ENCODE measurements around the gene PROKR2.

The PROKR2 gene

DNA sequence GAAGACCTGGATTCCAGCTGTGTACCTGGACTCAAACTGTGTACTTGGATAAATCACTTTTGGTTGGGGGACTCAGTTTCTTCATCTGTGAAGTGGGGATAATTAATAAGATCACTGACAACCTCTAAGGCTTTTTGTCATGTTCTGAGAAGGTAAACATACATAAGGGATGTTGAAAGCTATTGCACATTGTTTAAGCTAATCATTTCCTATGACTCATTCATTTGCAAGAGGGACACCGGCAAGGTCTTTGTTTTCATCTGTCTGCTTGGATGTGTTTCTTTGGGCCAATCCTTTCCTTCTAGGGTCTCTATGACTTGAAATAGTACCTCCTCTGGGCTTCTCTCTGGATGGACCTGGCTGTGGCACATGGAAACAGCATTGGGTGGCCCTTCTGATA, 6.8 kb downstream of the PROKR2 start:
- in situ Hi-C loops (cut with HindIII; ENCODE audit: low pct_ligation_motif_present, low sequenced_read_pairs): no loop called here
- Histone ChIP-seq H3K36me3 (replicated peaks) (no peaks in the 10 kb centered on the region), H3K4me3 (ENCODE audit: low read depth, low read length) (no peak overlapping the region), H3K27me3 (replicated peaks) (peaks cover 2% of the 10 kb centered on the region), H3K27ac (no peak overlapping the region)
- TF ChIP-seq, protein P1, sequence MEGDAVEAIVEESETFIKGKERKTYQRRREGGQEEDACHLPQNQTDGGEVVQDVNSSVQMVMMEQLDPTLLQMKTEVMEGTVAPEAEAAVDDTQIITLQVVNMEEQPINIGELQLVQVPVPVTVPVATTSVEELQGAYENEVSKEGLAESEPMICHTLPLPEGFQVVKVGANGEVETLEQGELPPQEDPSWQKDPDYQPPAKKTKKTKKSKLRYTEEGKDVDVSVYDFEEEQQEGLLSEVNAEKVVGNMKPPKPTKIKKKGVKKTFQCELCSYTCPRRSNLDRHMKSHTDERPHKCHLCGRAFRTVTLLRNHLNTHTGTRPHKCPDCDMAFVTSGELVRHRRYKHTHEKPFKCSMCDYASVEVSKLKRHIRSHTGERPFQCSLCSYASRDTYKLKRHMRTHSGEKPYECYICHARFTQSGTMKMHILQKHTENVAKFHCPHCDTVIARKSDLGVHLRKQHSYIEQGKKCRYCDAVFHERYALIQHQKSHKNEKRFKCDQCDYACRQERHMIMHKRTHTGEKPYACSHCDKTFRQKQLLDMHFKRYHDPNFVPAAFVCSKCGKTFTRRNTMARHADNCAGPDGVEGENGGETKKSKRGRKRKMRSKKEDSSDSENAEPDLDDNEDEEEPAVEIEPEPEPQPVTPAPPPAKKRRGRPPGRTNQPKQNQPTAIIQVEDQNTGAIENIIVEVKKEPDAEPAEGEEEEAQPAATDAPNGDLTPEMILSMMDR (IDR thresholded peaks at IDR 0.05; ENCODE audit: low read depth, low read length, missing control alignments): no peak
- no peak for DNase-seq

DNA sequence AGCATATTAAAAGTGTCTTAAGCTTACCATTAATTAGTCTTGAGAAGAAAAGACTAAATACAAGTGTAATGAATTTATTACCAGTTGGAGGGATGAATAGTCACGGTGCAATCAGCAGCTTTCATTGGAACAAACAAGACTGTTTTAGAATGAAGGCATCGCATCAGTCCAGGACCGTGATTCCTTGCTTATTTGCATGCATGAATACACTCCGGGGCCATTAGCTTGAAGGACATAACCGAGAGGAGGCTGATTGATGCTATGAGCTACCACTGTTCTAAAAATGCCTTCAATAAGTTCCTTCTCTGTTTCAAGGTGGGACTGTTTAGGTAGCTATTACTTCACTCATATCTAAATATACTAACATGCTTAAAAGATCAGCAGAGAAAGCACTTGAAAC, 17.9 kb downstream of the PROKR2 start:
- Histone ChIP-seq H3K36me3 (replicated peaks) (no peaks in the 10 kb centered on the region), H3K4me3 (ENCODE audit: low read depth, low read length) (no peak overlapping the region), H3K27ac (no peak overlapping the region), H3K27me3 (replicated peaks) (no peaks in the 10 kb centered on the region)
- TF ChIP-seq, protein P1 (IDR thresholded peaks at IDR 0.05; ENCODE audit: low read depth, low read length, missing control alignments): no peak
- DNase-seq: no peak
- in situ Hi-C loops (cut with HindIII; ENCODE audit: low pct_ligation_motif_present, low sequenced_read_pairs): no loop called here

DNA sequence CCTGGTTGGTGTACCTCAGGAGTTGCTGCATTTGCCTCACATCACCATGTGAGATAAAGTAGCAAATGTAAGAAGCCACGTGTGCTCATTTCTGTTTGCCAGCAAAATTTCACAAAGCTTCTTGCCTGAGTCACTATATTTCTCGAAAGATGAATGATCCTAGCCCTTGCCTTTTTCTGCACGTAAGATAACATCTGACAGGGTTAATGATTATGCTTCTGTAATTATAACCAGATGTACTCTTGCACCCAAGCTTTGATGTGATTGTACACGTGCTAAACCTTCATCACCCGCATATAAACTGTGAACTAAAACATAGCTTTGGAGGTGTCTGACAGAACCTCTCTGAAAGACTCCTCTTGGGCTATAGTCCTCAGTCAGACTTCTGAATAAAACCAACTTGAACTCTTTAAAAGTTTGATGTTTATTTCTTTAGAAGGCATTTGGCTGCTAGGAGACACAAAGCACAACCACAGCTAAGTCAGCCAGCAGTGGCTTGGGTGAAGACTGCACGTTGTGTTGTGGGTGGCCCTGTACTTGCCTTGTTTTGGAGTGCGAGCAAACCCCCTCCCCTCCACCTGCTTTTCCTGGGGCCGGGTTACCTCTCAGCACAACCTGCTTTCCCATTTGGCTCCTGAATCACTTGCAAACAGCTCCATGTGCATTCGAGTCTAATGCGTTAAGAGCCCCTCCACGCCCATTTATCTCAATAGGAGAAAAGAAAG, 19.3 kb downstream of the PROKR2 start:
- in situ Hi-C loops (cut with HindIII; ENCODE audit: low pct_ligation_motif_present, low sequenced_read_pairs): no loop called here
- Histone ChIP-seq H3K36me3 (replicated peaks) (no peaks in the 10 kb centered on the region), H3K4me3 (ENCODE audit: low read depth, low read length) (no peak overlapping the region), H3K27ac (no peak overlapping the region), H3K27me3 (replicated peaks) (no peaks in the 10 kb centered on the region)
- no peak for DNase-seq
- TF ChIP-seq, protein P1 (IDR thresholded peaks at IDR 0.05; ENCODE audit: low read depth, low read length, missing control alignments): no peak

DNA sequence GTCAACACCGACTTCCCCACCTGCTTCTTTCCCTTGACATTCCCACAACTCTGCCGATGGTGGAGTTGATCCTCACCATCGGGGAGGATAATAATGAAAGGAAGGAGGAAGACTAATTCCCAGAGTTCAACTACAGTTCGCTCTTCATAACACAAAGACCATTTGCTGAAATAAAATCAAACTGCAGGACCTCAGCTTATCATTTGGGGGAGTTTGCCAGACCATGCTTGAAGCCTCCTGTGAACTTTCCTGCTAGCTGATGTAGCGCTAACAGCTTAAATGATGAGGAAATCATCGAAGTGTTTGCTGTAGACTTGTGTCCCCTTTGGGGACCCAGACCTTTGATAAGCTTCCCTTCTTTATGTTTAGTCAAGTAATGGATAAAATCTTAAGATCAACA, 26.2 kb downstream of the PROKR2 start:
- no peak for DNase-seq
- Histone ChIP-seq H3K36me3 (replicated peaks) (no peaks in the 10 kb centered on the region), H3K4me3 (ENCODE audit: low read depth, low read length) (no peak overlapping the region), H3K27me3 (replicated peaks) (no peaks in the 10 kb centered on the region), H3K27ac (no peak overlapping the region)
- TF ChIP-seq, protein P1 (IDR thresholded peaks at IDR 0.05; ENCODE audit: low read depth, low read length, missing control alignments): no peak
- in situ Hi-C loops (cut with HindIII; ENCODE audit: low pct_ligation_motif_present, low sequenced_read_pairs): no loop called here

DNA sequence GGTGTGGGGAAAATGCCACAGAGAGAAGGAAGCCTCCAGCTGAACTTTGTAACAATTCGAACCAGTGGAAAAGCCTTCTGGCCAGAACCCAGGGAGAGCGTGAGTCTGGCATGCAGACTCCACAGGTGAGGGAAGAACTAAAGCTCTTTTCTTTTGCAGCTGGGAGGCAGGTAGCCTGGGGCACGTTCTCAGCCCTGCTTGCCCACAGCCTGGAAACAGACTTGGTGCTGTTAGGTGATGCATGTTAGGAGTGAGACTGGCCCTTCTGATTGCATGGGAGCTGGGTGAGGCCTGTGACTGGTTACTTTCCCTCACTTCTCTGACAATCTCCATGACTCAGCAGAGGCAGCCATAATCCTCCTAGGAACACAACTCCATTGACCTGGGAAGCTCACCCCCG, 34.2 kb downstream of the PROKR2 start:
- no peak overlapping the region for H3K27ac ChIP-seq
- TF ChIP-seq, protein P1 (IDR thresholded peaks at IDR 0.05; ENCODE audit: low read depth, low read length, missing control alignments): no peak

DNA sequence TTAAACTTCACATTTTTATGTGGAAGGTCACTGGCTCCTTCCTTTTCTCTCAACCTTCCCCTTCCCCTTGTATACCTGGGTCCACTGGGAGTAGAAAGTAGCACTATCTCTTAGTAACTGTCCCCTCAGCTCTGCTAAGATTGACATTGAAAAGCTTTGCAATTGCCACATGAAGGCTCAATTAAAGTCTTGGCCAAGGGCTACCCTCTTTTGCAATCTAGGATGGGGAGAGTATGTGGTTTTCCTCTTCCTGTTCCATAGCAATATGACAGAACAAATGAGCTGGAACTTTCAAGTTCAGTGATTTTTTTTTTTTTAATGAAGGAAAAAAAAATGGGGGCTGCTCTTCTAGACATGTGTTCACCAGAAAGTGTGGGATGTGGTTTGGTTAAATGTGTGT, 37.1 kb downstream of the PROKR2 start:
- no peak overlapping the region for H3K4me3 ChIP-seq (ENCODE audit: low read depth, low read length)
- no peaks in the 10 kb centered on the region for H3K27me3 ChIP-seq (replicated peaks)
- TF ChIP-seq, protein P1 (IDR thresholded peaks at IDR 0.05; ENCODE audit: low read depth, low read length, missing control alignments): no peak
- no peak overlapping the region for H3K27ac ChIP-seq
- no peaks in the 10 kb centered on the region for H3K36me3 ChIP-seq (replicated peaks)
- DNase-seq: no peak
- in situ Hi-C loops (cut with HindIII; ENCODE audit: low pct_ligation_motif_present, low sequenced_read_pairs): no loop called here

More for the DNA sequence above, 34.2 kb downstream of the PROKR2 start:
- no peak for DNase-seq
- in situ Hi-C loops (cut with HindIII; ENCODE audit: low pct_ligation_motif_present, low sequenced_read_pairs): no loop called here
- H3K4me3 ChIP-seq (ENCODE audit: low read depth, low read length): no peak overlapping the region
- no peaks in the 10 kb centered on the region for H3K36me3 ChIP-seq (replicated peaks)
- no peaks in the 10 kb centered on the region for H3K27me3 ChIP-seq (replicated peaks)

All from brain microvascular endothelial cell (primary cell).